Measurements from ENCODE around the gene WDR5. TPM values are rescaled to one million over a fixed set of nuclear protein-coding genes. Genes with fewer than 3 reads are reported as not detected.

WDR5 gene
- total and polyA plus RNA-seq, 4 donors, result 15.7 to 27.3 (median 21.6) TPM

DNA sequence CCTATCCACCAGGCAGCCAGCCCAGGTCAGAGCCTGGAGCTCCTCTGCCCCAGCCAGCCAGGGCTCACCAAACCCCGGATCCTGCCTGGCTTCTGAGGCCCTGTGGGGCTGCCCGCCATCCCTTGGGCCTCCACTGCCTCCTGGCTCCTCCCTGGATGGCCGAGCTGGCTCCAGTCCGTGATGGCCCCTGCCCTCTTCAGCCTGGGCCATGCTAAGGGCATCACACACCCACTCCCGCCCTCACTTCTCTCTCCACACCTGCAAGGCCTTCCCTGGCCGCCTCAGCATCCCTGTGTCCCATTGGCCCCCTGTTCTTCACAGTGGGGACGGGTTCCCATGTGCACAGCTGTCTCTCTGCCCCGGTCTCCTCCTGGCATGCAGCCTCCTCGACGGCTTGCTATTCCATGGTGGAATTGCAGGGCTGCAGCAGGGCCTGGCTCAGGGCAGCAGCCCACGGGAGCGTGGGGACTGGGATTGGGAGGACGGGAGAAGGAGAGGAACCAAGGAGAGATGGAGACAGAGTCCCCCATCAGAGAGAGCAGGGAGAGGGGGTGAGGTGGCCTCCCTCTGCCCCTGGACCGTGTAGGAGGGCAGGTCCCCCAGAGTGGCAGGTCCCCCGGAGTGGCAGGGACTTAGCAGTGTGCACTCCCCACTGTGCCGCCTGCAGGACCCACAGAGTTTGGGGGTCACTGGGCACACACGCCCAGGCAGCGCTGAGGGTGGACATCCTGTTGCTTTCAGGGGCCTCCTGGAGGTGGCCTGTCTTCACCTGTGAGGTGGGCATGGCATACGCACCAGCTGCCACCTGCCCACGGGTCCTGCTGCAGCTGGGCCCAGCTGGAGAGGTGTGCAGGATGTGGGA is 45.1 kb downstream of the WDR5 start:
- H3K9me3 ChIP-seq (ENCODE audit: control insufficient read depth in 4 of 4, insufficient read depth in 3 of 4, low read length in 3 of 4), result no peaks in the 10 kb centered on the region
- no peak overlapping the region for H3K27ac ChIP-seq (ENCODE audit: low read depth in 1 of 2, low read length in 1 of 2)
- DNase-seq (peak in 1 of 3 donors; percentile 7), ATAC-seq (ENCODE audit: insufficient read depth, low FRiP score) (no peak)
- no peak for TF ChIP-seq CTCF (IDR thresholded peaks at IDR 0.05; ENCODE audit: control extremely low read depth, extremely low read depth)
- peaks cover 0 to 6% (median 6%) of the 10 kb centered on the region in 3 donors for H3K27me3 ChIP-seq (ENCODE audit: control insufficient read depth in 3 of 3, insufficient read depth in 3 of 3, low read length in 2 of 3)
- 90 to 92% methylated on average over 20 of the region's 20 CpGs for WGBS, 2 donors
- H3K9ac ChIP-seq (ENCODE audit: insufficient read depth in 1 of 2, low read length in 2 of 2), result no peak overlapping the region
- no peaks in the 10 kb centered on the region for H3K36me3 ChIP-seq (ENCODE audit: control insufficient read depth in 4 of 4, insufficient read depth in 4 of 4, low read length in 4 of 4)
- no peak overlapping the region for H3K4me3 ChIP-seq
- peaks cover 0 to 19% (median 5%) of the 10 kb centered on the region in 5 donors for H3K4me1 ChIP-seq (ENCODE audit: control insufficient read depth in 5 of 5, insufficient read depth in 5 of 5, low read length in 5 of 5)

- Histone ChIP-seq H3K4me1 (ENCODE audit: control insufficient read depth in 5 of 5, insufficient read depth in 5 of 5, low read length in 5 of 5) (peaks cover 0 to 18% (median 3%) of the 10 kb centered on the region in 5 donors), H3K4me3 (no peak overlapping the region), H3K36me3 (ENCODE audit: control insufficient read depth in 4 of 4, insufficient read depth in 4 of 4, low read length in 4 of 4) (no peaks in the 10 kb centered on the region), H3K27me3 (ENCODE audit: control insufficient read depth in 3 of 3, insufficient read depth in 3 of 3, low read length in 2 of 3) (peaks cover 0 to 2% (median 1%) of the 10 kb centered on the region in 3 donors), H3K9me3 (ENCODE audit: control insufficient read depth in 4 of 4, insufficient read depth in 3 of 4, low read length in 3 of 4) (no peaks in the 10 kb centered on the region), H3K9ac (ENCODE audit: insufficient read depth in 1 of 2, low read length in 2 of 2) (no peak overlapping the region), H3K27ac (ENCODE audit: low read depth in 1 of 2, low read length in 1 of 2) (no peak overlapping the region)
- 71 to 76% methylated on average over 8 of the region's 8 CpGs for WGBS, 2 donors
- no peak for TF ChIP-seq CTCF (IDR thresholded peaks at IDR 0.05; ENCODE audit: control extremely low read depth, extremely low read depth)
- DNase-seq (no peak), ATAC-seq (ENCODE audit: insufficient read depth, low FRiP score) (no peak)
These were observed 45.8 kb downstream of the WDR5 start for GRCh38 chr9:134181648-134182034.

DNA sequence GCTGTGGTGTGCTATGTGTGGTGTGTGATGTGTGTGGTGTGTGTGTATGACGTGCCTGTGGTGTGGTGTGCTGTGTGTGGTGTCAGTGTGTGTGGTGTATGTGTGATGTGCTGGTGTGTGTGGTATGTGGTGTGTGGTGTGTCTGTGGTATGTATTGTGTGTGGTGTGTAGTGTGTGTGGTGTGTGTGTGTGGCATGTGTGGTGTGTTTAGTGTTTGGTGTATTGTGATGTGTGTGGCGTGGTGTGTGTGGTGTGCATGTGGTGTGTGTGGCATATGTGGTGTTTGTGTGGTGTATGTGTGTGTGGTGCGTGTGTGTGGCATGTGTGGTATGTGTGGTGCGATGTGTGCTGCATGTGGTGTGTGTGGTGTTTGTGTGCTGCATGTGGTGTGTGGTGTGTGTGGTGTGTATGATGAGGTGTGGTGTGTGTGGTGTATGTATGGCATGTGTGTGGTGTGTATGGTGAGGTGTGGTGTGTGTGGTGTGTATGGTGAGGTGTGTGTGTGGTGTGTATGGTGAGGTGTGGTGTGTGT is 46.7 kb downstream of the WDR5 start:
- Histone ChIP-seq H3K27me3 (ENCODE audit: control insufficient read depth in 3 of 3, insufficient read depth in 3 of 3, low read length in 2 of 3) (no peaks in the 10 kb centered on the region), H3K4me3 (no peak overlapping the region), H3K4me1 (ENCODE audit: control insufficient read depth in 5 of 5, insufficient read depth in 5 of 5, low read length in 5 of 5) (peaks cover 0 to 21% (median 4%) of the 10 kb centered on the region in 5 donors), H3K9ac (ENCODE audit: insufficient read depth in 1 of 2, low read length in 2 of 2) (peak overlapping the region in 1 of 2 donors; percentile 23), H3K9me3 (ENCODE audit: control insufficient read depth in 4 of 4, insufficient read depth in 3 of 4, low read length in 3 of 4) (no peaks in the 10 kb centered on the region), H3K36me3 (ENCODE audit: control insufficient read depth in 4 of 4, insufficient read depth in 4 of 4, low read length in 4 of 4) (no peaks in the 10 kb centered on the region), H3K27ac (ENCODE audit: low read depth in 1 of 2, low read length in 1 of 2) (no peak overlapping the region)
- DNase-seq, result peak in 1 of 3 donors; percentile 14
- peak; percentile 66 for ATAC-seq (ENCODE audit: insufficient read depth, low FRiP score)
- WGBS, 2 donors, result 94 to 97% methylated on average over 4 of the region's 4 CpGs
- TF ChIP-seq CTCF (IDR thresholded peaks at IDR 0.05; ENCODE audit: control extremely low read depth, extremely low read depth), result no peak
